ENCODE results near the gene NOTCH2NLA.
"Not testable (repeated sequence)": the region's sequence is repeated elsewhere in the genome, so short reads cannot be mapped to it uniquely, and the experiment has no call there.

DNA sequence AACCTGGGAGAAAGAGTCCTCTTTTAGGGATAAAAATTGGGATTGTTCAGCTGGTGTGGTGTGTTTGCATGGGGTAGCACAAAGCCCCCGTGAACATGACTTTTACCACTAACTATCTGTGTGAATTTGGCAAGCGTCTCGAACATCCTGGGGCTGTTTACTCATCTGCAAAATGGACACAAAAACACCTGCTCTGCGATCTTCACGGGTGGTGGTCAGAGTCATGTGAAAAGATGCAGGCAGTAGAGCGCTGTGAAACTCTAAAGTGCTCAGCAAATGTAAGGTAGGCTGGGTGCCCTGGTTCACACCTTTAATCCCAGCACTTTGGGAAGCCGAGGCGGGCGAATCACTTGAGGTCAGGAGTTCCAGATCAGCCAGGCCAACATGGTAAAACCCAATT, 41.3 kb upstream of the NOTCH2NLA start:
- TF ChIP-seq, protein P1, sequence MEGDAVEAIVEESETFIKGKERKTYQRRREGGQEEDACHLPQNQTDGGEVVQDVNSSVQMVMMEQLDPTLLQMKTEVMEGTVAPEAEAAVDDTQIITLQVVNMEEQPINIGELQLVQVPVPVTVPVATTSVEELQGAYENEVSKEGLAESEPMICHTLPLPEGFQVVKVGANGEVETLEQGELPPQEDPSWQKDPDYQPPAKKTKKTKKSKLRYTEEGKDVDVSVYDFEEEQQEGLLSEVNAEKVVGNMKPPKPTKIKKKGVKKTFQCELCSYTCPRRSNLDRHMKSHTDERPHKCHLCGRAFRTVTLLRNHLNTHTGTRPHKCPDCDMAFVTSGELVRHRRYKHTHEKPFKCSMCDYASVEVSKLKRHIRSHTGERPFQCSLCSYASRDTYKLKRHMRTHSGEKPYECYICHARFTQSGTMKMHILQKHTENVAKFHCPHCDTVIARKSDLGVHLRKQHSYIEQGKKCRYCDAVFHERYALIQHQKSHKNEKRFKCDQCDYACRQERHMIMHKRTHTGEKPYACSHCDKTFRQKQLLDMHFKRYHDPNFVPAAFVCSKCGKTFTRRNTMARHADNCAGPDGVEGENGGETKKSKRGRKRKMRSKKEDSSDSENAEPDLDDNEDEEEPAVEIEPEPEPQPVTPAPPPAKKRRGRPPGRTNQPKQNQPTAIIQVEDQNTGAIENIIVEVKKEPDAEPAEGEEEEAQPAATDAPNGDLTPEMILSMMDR (IDR thresholded peaks at IDR 0.05): not testable (repeated sequence)
- not testable (repeated sequence) for TF ChIP-seq POLR2A (IDR thresholded peaks at IDR 0.05)
